PFSK-1 (cell line): ENCODE results near the gene SCCPDH.

ENCODE experiments used
- FOXP2 ChIP-seq: optimal IDR thresholded peaks from 2 replicates; pipeline ENCODE3; 2011; ENCODE audit warnings: borderline replicate concordance, control low read depth, inconsistent platforms; ENCODE audit not compliant: insufficient read depth; ENCODE audit errors: extremely low read length, extremely low read depth
- POLR2AphosphoS5 ChIP-seq: IDR thresholded peaks from 2 replicates; pipeline ENCODE4 v1.6.1; 2012; ENCODE audit warnings: low read depth, mild to moderate bottlenecking, control low read depth, low read length, moderate library complexity
- REST ChIP-seq, 2 experiments: IDR thresholded peaks; 2 replicates each; pipeline versions ENCODE4 v1.6.1 to v1.8.0; 2011 to 2012; ENCODE audit warnings: low read depth in 2 of 2, low read length in 2 of 2, control low read depth in 1 of 2, inconsistent platforms in 1 of 2, mild to moderate bottlenecking in 1 of 2, moderate library complexity in 1 of 2; ENCODE audit not compliant: insufficient read depth in 1 of 2
- SIN3A ChIP-seq: IDR thresholded peaks from 2 replicates; pipeline ENCODE4 v1.6.1; 2012; ENCODE audit warnings: mild to moderate bottlenecking, low read length, moderate library complexity, borderline replicate concordance; ENCODE audit not compliant: insufficient read depth
- TAF1 ChIP-seq: IDR thresholded peaks from 2 replicates; pipeline ENCODE4 v1.6.1; 2012; ENCODE audit warnings: low read length, control low read depth, borderline replicate concordance; ENCODE audit not compliant: insufficient read depth

Gene SCCPDH

GRCh38 chr1:246801241-246802020, 77.2 kb downstream of the SCCPDH start:
- TF ChIP-seq TAF1 = no peak
- TF ChIP-seq FOXP2 = no peak
- no peak for TF ChIP-seq SIN3A
- no peak for TF ChIP-seq REST (IDR thresholded peaks at IDR 0.05; ENCODE audit: insufficient read depth in 1 of 2, low read depth in 2 of 2, low read length in 2 of 2)
- no peak for TF ChIP-seq POLR2AphosphoS5

- TF ChIP-seq TAF1 (no peak), FOXP2 (no peak), POLR2AphosphoS5 (no peak), SIN3A (no peak), REST (IDR thresholded peaks at IDR 0.05; ENCODE audit: insufficient read depth in 1 of 2, low read depth in 2 of 2, low read length in 2 of 2) (no peak)
These were observed 79.2 kb downstream of the SCCPDH start for GRCh38 chr1:246803373-246803772.

- TF ChIP-seq POLR2AphosphoS5 (no peak), REST (IDR thresholded peaks at IDR 0.05; ENCODE audit: insufficient read depth in 1 of 2, low read depth in 2 of 2, low read length in 2 of 2) (no peak), TAF1 (no peak), FOXP2 (no peak), SIN3A (no peak)
These were observed 79.7 kb downstream of the SCCPDH start for GRCh38 chr1:246803883-246804282.

- TF ChIP-seq TAF1 (no peak), POLR2AphosphoS5 (no peak), FOXP2 (no peak), SIN3A (no peak), REST (IDR thresholded peaks at IDR 0.05; ENCODE audit: insufficient read depth in 1 of 2, low read depth in 2 of 2, low read length in 2 of 2) (no peak)
These were observed 81.0 kb downstream of the SCCPDH start for GRCh38 chr1:246805135-246805716.
